GM23338 (cell line): ENCODE measurements around the gene LPAR1. TPM values are rescaled to one million over a fixed set of nuclear protein-coding genes. Genes with fewer than 3 reads are reported as not detected.

Source experiments
- ATAC-seq: fragments of 200-7000 bp; cut with Tn5 transposase; 3 replicates; pipeline ENCODE4 v1.9.1; 2020
- DNase-seq: peaks from one replicate; pipeline ENCODE4 v3.0.0-alpha.2; 2015; ENCODE audit warnings: low spot score
- H2AFZ ChIP-seq: fragments of 200-600 bp; sonication (generic); 2 replicates; pipeline ENCODE4 v1.8.0; 2016; ENCODE audit warnings: antibody characterized with exemption, mild to moderate bottlenecking, moderate library complexity
- H3F3A ChIP-seq: fragments of 200-600 bp; sonication (generic); replicated peaks from 2 replicates; pipeline ENCODE4 v1.8.0; 2017; ENCODE audit warnings: antibody characterized with exemption, mixed run types, low read depth
- H3K27ac ChIP-seq: fragments of 200-600 bp; sonication (generic); 2 replicates; pipeline ENCODE4 v1.6.1; 2016; ENCODE audit warnings: low read depth
- H3K27me3 ChIP-seq: fragments of 200-600 bp; sonication (generic); 2 replicates; pipeline ENCODE4 v1.8.0; 2016; ENCODE audit warnings: mild to moderate bottlenecking, mixed run types, moderate library complexity; ENCODE audit not compliant: insufficient read depth
- H3K36me3 ChIP-seq: fragments of 200-600 bp; sonication (generic); 2 replicates; pipeline ENCODE4 v1.8.0; 2016; ENCODE audit warnings: mild to moderate bottlenecking; ENCODE audit not compliant: insufficient read depth
- H3K4me1 ChIP-seq: fragments of 200-600 bp; sonication (generic); 2 replicates; pipeline ENCODE4 v1.8.0; 2016; ENCODE audit warnings: mild to moderate bottlenecking, moderate library complexity; ENCODE audit not compliant: insufficient read depth
- H3K4me2 ChIP-seq: fragments of 200-600 bp; sonication (generic); 2 replicates; pipeline ENCODE4 v1.7.1; 2017; ENCODE audit warnings: mixed run types
- H3K4me3 ChIP-seq: fragments of 200-600 bp; sonication (generic); 2 replicates; pipeline ENCODE4 v1.6.1; 2016; ENCODE audit warnings: mixed run types
- H3K79me2 ChIP-seq: fragments of 200-600 bp; sonication (generic); replicated peaks from 2 replicates; pipeline ENCODE4 v1.8.0; 2017; ENCODE audit warnings: mild to moderate bottlenecking; ENCODE audit not compliant: insufficient read depth
- H3K9me2 ChIP-seq: fragments of 200-600 bp; sonication (generic); 2 replicates; pipeline ENCODE4 v1.8.0; 2017; ENCODE audit not compliant: insufficient read depth
- H4K20me1 ChIP-seq: fragments of 200-600 bp; sonication (generic); replicated peaks from 2 replicates; pipeline ENCODE4 v1.8.0; 2017; ENCODE audit warnings: mild to moderate bottlenecking; ENCODE audit not compliant: insufficient read depth
- H3K27ac Mint-ChIP-seq: 2 replicates; pipeline ENCODE4 v1.8.0; 2020; ENCODE audit warnings: inconsistent platforms, mild to moderate bottlenecking, moderate library complexity, mixed read lengths
- H3K27me3 Mint-ChIP-seq: 3 replicates; pipeline ENCODE4 v1.8.0; 2022; ENCODE audit warnings: low read depth, mild to moderate bottlenecking, moderate library complexity, mixed read lengths, inconsistent platforms; ENCODE audit not compliant: insufficient read depth, poor library complexity
- H3K36me3 Mint-ChIP-seq: 3 replicates; pipeline ENCODE4 v1.8.0; 2021; ENCODE audit warnings: low read depth, mild to moderate bottlenecking, inconsistent platforms, moderate library complexity, mixed read lengths
- H3K4me1 Mint-ChIP-seq: 3 replicates; pipeline ENCODE4 v1.8.0; 2020; ENCODE audit warnings: mild to moderate bottlenecking, inconsistent platforms, mixed read lengths
- H3K4me3 Mint-ChIP-seq: 3 replicates; pipeline ENCODE4 v1.8.0; 2021; ENCODE audit warnings: moderate library complexity, mild to moderate bottlenecking, inconsistent platforms, mixed read lengths
- H3K9me3 Mint-ChIP-seq: 3 replicates; pipeline ENCODE4 v1.8.0; 2020; ENCODE audit warnings: moderate library complexity, mild to moderate bottlenecking, inconsistent platforms, mixed read lengths
- CREB1 ChIP-seq: fragments of 250-450 bp; sonication (Bioruptor Pico); IDR thresholded peaks from 2 replicates; pipeline ENCODE4 v1.5.0; 2020; ENCODE audit warnings: low read depth, mild to moderate bottlenecking, moderate library complexity
- EZH2 ChIP-seq: fragments of 200-600 bp; sonication (generic); IDR thresholded peaks from one replicate; pipeline ENCODE4 v1.8.0; 2017; ENCODE audit warnings: antibody characterized with exemption, mild to moderate bottlenecking, low read depth; ENCODE audit not compliant: unreplicated experiment
- EZH2phosphoT487 ChIP-seq: fragments of 200-600 bp; sonication (generic); IDR thresholded peaks from one replicate; pipeline ENCODE4 v1.8.1; 2018; ENCODE audit warnings: antibody characterized with exemption; ENCODE audit not compliant: unreplicated experiment
- JUNB ChIP-seq: IDR thresholded peaks from one replicate; pipeline ENCODE4 v1.6.1; 2016; ENCODE audit warnings: antibody characterized with exemption; ENCODE audit not compliant: unreplicated experiment
- NANOG ChIP-seq: IDR thresholded peaks from 2 replicates; pipeline ENCODE4 v1.6.1; 2016; ENCODE audit warnings: antibody characterized with exemption, borderline replicate concordance
- POLR2AphosphoS5 ChIP-seq: IDR thresholded peaks from 2 replicates; pipeline ENCODE4 v1.6.1; 2016; ENCODE audit warnings: antibody characterized with exemption, low read depth
- STAT1 ChIP-seq: IDR thresholded peaks from one replicate; pipeline ENCODE4 v1.6.1; 2016; ENCODE audit warnings: antibody characterized with exemption; ENCODE audit not compliant: unreplicated experiment
- ZNF114 ChIP-seq: fragments of 250-450 bp; sonication (Bioruptor Pico); IDR thresholded peaks from 2 replicates; pipeline ENCODE4 v1.5.0; 2020; ENCODE audit warnings: mild to moderate bottlenecking, moderate library complexity
- ZNF331 ChIP-seq: fragments of 250-450 bp; sonication (Bioruptor Pico); IDR thresholded peaks from 2 replicates; pipeline ENCODE4 v1.5.0; 2020; ENCODE audit warnings: low read depth, mild to moderate bottlenecking, moderate library complexity
- polyA plus RNA-seq: library from polyadenylated mRNA; unstranded; fragments of >200 nt; fragmentation: Nextera tagmentation; extraction: Ambion mirVana; gene quantifications from 2 replicates; pipeline ENCODE4 v1.2.1, GENCODE V29; 2016
- total RNA-seq: library from RNA; depleted of rRNA; stranded (reverse); fragments of >200 nt; shearing (Covaris generic); gene quantifications from 2 replicates; pipeline ENCODE4 v1.2.3, GENCODE V29; 2014
- TF ChIP-seq, protein P1 (sequence below), 2 experiments: fragments of 200-600 bp in 1 of 2; sonication (generic) in 1 of 2; conservative IDR thresholded peaks; 2 replicates each; pipeline versions ENCODE4 v1.5.1 to v1.6.1; 2016 to 2017; ENCODE audit warnings: antibody characterized with exemption in 2 of 2, low read depth in 2 of 2, mild to moderate bottlenecking in 2 of 2, moderate library complexity in 1 of 2
- TF ChIP-seq, protein P2 (sequence below): IDR thresholded peaks from one replicate; pipeline ENCODE4 v1.6.1; 2018; ENCODE audit warnings: antibody characterized with exemption; ENCODE audit not compliant: unreplicated experiment
- TF ChIP-seq, protein P3 (sequence below): IDR thresholded peaks from 2 replicates; pipeline ENCODE4 v1.6.1; 2016; ENCODE audit warnings: antibody characterized with exemption

The LPAR1 gene
- total and polyA plus RNA-seq, 2 experiments from 2014 or later, result 1.0 to 3.8 TPM

DNA sequence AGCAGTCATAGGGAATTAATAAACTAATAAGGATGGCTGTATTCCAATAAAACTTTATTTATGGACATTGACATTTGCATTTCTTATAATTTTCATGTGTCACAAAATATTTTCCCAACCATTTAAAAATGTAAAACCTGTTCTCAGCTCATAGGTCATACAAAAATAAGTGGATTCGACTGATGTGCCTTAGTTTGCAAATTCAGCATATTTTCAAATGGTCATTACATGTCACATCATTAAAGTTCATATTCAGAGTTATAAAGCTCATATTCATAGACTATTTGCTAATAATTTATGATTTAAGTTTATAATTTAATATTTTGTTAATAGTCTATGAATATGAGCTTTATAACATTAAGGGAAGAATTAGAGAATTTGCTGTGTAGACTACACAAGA is 166.5 kb downstream of the LPAR1 start:
- no peaks in the 10 kb centered on the region; the same call in 1 of the 2 replicates for H3K4me1 ChIP-seq
- H3K4me3 Mint-ChIP-seq, result no peak overlapping the region
- H3K79me2 ChIP-seq, result no peaks in the 10 kb centered on the region
- H3F3A ChIP-seq, result no peaks in the 10 kb centered on the region
- H3K4me3 ChIP-seq, result no peak overlapping the region
- no peaks in the 10 kb centered on the region for H3K36me3 Mint-ChIP-seq
- H3K4me2 ChIP-seq, result no peak overlapping the region
- no peaks in the 10 kb centered on the region for H4K20me1 ChIP-seq
- H2AFZ ChIP-seq, result no peak overlapping the region
- no peak for DNase-seq
- no peaks in the 10 kb centered on the region for H3K27me3 ChIP-seq
- TF ChIP-seq EZH2phosphoT487 (no peak), STAT1 (no peak), NANOG (no peak)
- TF ChIP-seq, protein P1, sequence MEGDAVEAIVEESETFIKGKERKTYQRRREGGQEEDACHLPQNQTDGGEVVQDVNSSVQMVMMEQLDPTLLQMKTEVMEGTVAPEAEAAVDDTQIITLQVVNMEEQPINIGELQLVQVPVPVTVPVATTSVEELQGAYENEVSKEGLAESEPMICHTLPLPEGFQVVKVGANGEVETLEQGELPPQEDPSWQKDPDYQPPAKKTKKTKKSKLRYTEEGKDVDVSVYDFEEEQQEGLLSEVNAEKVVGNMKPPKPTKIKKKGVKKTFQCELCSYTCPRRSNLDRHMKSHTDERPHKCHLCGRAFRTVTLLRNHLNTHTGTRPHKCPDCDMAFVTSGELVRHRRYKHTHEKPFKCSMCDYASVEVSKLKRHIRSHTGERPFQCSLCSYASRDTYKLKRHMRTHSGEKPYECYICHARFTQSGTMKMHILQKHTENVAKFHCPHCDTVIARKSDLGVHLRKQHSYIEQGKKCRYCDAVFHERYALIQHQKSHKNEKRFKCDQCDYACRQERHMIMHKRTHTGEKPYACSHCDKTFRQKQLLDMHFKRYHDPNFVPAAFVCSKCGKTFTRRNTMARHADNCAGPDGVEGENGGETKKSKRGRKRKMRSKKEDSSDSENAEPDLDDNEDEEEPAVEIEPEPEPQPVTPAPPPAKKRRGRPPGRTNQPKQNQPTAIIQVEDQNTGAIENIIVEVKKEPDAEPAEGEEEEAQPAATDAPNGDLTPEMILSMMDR (conservative IDR thresholded peaks at IDR 0.05; ENCODE audit: low read depth in 2 of 2), result no peak
- no peak overlapping the region for H3K27ac ChIP-seq
- H3K4me1 Mint-ChIP-seq, result peaks cover 4% of the 10 kb centered on the region; the same call in 2 of the 3 replicates
- no peaks in the 10 kb centered on the region; the same call in 2 of the 3 replicates for H3K9me3 Mint-ChIP-seq
- peaks cover 2% of the 10 kb centered on the region for H3K27me3 Mint-ChIP-seq
- H3K27ac Mint-ChIP-seq, result no peak overlapping the region
- 0 out of 2 replicates have a peak, but pooled peaks cover 3% of the 10 kb centered on the region for H3K9me2 ChIP-seq
- ATAC-seq, result no peak
- H3K36me3 ChIP-seq, result no peaks in the 10 kb centered on the region

DNA sequence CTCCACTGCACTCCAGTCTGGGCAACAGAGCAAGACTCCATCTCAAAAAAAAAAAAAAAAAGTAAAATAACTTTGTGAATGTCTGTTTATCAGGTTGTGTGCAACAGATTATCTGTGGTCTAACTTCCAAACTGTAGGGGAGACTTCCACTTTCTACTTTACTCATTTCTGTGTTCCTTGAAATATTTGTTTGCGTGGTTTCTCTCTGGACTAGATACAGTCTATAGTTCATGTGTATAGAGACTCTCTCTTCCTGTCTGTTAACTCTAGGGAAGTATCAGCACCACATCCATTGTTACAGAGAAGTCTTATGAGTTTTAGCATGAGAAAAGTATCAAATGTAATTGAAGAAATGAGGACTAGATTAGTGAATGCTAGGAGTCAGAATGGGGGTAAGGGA is 168.3 kb downstream of the LPAR1 start:
- H3K4me1 ChIP-seq, result no peaks in the 10 kb centered on the region
- H4K20me1 ChIP-seq, result no peaks in the 10 kb centered on the region
- ATAC-seq (no peak), DNase-seq (no peak)
- H3K79me2 ChIP-seq, result no peaks in the 10 kb centered on the region
- Mint-ChIP-seq H3K27me3 (peaks cover 2% of the 10 kb centered on the region), H3K36me3 (no peaks in the 10 kb centered on the region), H3K4me3 (no peak overlapping the region), H3K4me1 (no peaks in the 10 kb centered on the region), H3K9me3 (no peaks in the 10 kb centered on the region; the same call in 2 of the 3 replicates), H3K27ac (no peak overlapping the region)
- no peak overlapping the region for H2AFZ ChIP-seq
- no peaks in the 10 kb centered on the region for H3F3A ChIP-seq
- H3K36me3 ChIP-seq, result no peaks in the 10 kb centered on the region
- H3K4me2 ChIP-seq, result no peak overlapping the region
- no peak overlapping the region for H3K4me3 ChIP-seq
- H3K27ac ChIP-seq, result no peak overlapping the region
- H3K9me2 ChIP-seq, result 0 out of 2 replicates have a peak, but pooled peaks cover under 1% of the 10 kb centered on the region
- no peaks in the 10 kb centered on the region for H3K27me3 ChIP-seq
- no peak for TF ChIP-seq EZH2
- no peak for TF ChIP-seq POLR2AphosphoS5
- TF ChIP-seq, protein P2, sequence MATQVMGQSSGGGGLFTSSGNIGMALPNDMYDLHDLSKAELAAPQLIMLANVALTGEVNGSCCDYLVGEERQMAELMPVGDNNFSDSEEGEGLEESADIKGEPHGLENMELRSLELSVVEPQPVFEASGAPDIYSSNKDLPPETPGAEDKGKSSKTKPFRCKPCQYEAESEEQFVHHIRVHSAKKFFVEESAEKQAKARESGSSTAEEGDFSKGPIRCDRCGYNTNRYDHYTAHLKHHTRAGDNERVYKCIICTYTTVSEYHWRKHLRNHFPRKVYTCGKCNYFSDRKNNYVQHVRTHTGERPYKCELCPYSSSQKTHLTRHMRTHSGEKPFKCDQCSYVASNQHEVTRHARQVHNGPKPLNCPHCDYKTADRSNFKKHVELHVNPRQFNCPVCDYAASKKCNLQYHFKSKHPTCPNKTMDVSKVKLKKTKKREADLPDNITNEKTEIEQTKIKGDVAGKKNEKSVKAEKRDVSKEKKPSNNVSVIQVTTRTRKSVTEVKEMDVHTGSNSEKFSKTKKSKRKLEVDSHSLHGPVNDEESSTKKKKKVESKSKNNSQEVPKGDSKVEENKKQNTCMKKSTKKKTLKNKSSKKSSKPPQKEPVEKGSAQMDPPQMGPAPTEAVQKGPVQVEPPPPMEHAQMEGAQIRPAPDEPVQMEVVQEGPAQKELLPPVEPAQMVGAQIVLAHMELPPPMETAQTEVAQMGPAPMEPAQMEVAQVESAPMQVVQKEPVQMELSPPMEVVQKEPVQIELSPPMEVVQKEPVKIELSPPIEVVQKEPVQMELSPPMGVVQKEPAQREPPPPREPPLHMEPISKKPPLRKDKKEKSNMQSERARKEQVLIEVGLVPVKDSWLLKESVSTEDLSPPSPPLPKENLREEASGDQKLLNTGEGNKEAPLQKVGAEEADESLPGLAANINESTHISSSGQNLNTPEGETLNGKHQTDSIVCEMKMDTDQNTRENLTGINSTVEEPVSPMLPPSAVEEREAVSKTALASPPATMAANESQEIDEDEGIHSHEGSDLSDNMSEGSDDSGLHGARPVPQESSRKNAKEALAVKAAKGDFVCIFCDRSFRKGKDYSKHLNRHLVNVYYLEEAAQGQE, result no peak
- TF ChIP-seq EZH2phosphoT487, result no peak
- no peak for TF ChIP-seq ZNF114 (CRISPR knock-in tag)
- TF ChIP-seq NANOG, result no peak
- TF ChIP-seq, protein P1 (conservative IDR thresholded peaks at IDR 0.05; ENCODE audit: low read depth in 2 of 2), result no peak
- no peak for TF ChIP-seq CREB1
- TF ChIP-seq, protein P3, sequence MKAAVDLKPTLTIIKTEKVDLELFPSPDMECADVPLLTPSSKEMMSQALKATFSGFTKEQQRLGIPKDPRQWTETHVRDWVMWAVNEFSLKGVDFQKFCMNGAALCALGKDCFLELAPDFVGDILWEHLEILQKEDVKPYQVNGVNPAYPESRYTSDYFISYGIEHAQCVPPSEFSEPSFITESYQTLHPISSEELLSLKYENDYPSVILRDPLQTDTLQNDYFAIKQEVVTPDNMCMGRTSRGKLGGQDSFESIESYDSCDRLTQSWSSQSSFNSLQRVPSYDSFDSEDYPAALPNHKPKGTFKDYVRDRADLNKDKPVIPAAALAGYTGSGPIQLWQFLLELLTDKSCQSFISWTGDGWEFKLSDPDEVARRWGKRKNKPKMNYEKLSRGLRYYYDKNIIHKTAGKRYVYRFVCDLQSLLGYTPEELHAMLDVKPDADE, result no peak
- no peak for TF ChIP-seq ZNF331
- TF ChIP-seq STAT1, result no peak
- no peak for TF ChIP-seq JUNB
